OCI-LY7 (cell line): ENCODE measurements around the gene XK. TPM values are rescaled to one million over a fixed set of nuclear protein-coding genes. Genes with fewer than 3 reads are reported as not detected.

ENCODE experiments used
- BruUV-seq: library from RNA; stranded (reverse); fragments of 400-500 nt; replicated peaks from 2 replicates; lab custom pipeline; 2021; lab: Mats Ljungman, UMichigan
- CTCF ChIA-PET: fragments of 300-600 bp; sonication (Branson Sonifier 250); formaldehyde crosslinking; loops from one replicate; lab custom pipeline; 2022; ENCODE audit warnings: antibody characterized with exemption; ENCODE audit not compliant: unreplicated experiment; lab: Charles Lee
- POLR2A ChIA-PET: fragments of 300-600 bp; sonication (Branson Sonifier 250); formaldehyde crosslinking; loops from one replicate; lab custom pipeline; 2022; ENCODE audit warnings: antibody characterized with exemption; lab: Charles Lee
- DNase-seq: peaks from one replicate; pipeline ENCODE4 v3.0.0-alpha.2; 2015; ENCODE audit warnings: low spot score
- H2AFZ ChIP-seq: fragments of 200-600 bp; sonication (generic), shearing (Covaris generic); 2 replicates; pipeline ENCODE4 v1.6.1; 2014; ENCODE audit warnings: mild to moderate bottlenecking, antibody characterized with exemption, low read length, moderate library complexity
- H3K27ac ChIP-seq: fragments of 200-600 bp; sonication (generic); 2 replicates; pipeline ENCODE4 v1.5.1; 2014; ENCODE audit warnings: mixed run types, low read depth, mild to moderate bottlenecking, moderate library complexity, low read length, inconsistent platforms; ENCODE audit not compliant: poor library complexity, severe bottlenecking
- H3K36me3 ChIP-seq: fragments of 200-600 bp; sonication (generic); 2 replicates; pipeline ENCODE4 v1.6.1; 2014; ENCODE audit warnings: mild to moderate bottlenecking, antibody characterized with exemption, low read length, moderate library complexity, mixed read lengths; ENCODE audit not compliant: insufficient read depth
- H3K4me1 ChIP-seq: fragments of 200-600 bp; sonication (generic); 2 replicates; pipeline ENCODE4 v1.5.1; 2014; ENCODE audit warnings: mild to moderate bottlenecking, low read length; ENCODE audit not compliant: insufficient read depth, poor library complexity, severe bottlenecking
- H3K4me2 ChIP-seq: fragments of 200-600 bp; sonication (generic); 2 replicates; pipeline ENCODE4 v1.6.1; 2014; ENCODE audit warnings: mild to moderate bottlenecking, low read length
- H3K4me3 ChIP-seq: fragments of 200-600 bp; sonication (generic); 2 replicates; pipeline ENCODE4 v1.5.1; 2014; ENCODE audit warnings: mild to moderate bottlenecking, low read depth, low read length; ENCODE audit not compliant: poor library complexity, severe bottlenecking
- H3K79me2 ChIP-seq: fragments of 200-600 bp; sonication (generic); 2 replicates; pipeline ENCODE4 v1.6.1; 2016; ENCODE audit warnings: low read depth, mild to moderate bottlenecking, low read length, moderate library complexity, mixed read lengths; ENCODE audit not compliant: insufficient read depth
- H3K9me2 ChIP-seq: fragments of 200-600 bp; sonication (generic); 2 replicates; pipeline ENCODE4 v1.6.1; 2016; ENCODE audit warnings: mild to moderate bottlenecking, low read length, mixed read lengths; ENCODE audit not compliant: insufficient read depth
- H3K9me3 ChIP-seq: fragments of 200-600 bp; sonication (generic); 2 replicates; pipeline ENCODE4 v1.6.1; 2014; ENCODE audit warnings: mild to moderate bottlenecking, mixed run types, low read length, mixed read lengths
- H4K20me1 ChIP-seq: fragments of 200-600 bp; sonication (generic); 2 replicates; pipeline ENCODE4 v1.6.1; 2014; ENCODE audit warnings: mild to moderate bottlenecking, antibody characterized with exemption, low read length, moderate library complexity, mixed read lengths; ENCODE audit not compliant: insufficient read depth
- EZH2phosphoT487 ChIP-seq: fragments of 200-600 bp; sonication (generic); IDR thresholded peaks from 2 replicates; pipeline ENCODE4 v1.6.1; 2018; ENCODE audit warnings: low read depth, borderline replicate concordance, mild to moderate bottlenecking, mixed run types, antibody characterized with exemption, low read length, moderate library complexity, mixed read lengths
- intact Hi-C: fragments of 100-400 bp; cut with micrococcal nuclease; formaldehyde crosslinking; loops from one replicate; pipeline ENCODE4 v1.10.0; 2022; ENCODE audit not compliant: unreplicated experiment
- total RNA-seq, 2 experiments: library from RNA; depleted of rRNA in 1 of 2; stranded (reverse); fragments of >200 nt in 1 of 2; shearing (Covaris generic) in 1 of 2; gene quantifications; 2 replicates each; pipeline ENCODE4 v1.2.3, GENCODE V29; 2014 to 2022
- TF ChIP-seq, protein P1 (sequence below): fragments of 200-600 bp; sonication (generic); conservative IDR thresholded peaks from 2 replicates; pipeline ENCODE4 v1.5.1; 2014; ENCODE audit warnings: mild to moderate bottlenecking, antibody characterized with exemption, low read length, moderate library complexity, mixed read lengths

XK gene
- total RNA-seq, 2 experiments from 2014 or later, result 0.70 TPM; not detected in 1

DNA sequence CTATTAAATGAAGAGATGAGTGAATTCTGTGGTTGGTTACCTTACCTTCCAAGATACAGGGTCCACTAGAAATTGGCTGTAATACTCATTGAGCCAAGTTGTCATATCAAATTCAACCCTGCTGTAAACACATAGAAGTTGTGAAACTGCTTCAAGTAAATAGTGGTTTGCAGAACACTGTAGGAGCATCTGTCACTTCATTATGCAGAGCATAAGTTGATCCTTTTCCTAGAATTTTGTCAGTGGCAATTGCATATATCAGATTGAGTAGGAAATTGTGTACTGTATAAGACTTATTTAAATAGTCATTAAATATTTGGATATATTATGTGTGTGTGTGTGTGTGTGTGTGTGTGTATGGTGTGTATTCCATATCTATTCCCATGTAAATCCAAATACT is 8.8 kb upstream of the XK start:
- Histone ChIP-seq H3K4me1 (no peaks in the 10 kb centered on the region), H3K79me2 (no peaks in the 10 kb centered on the region), H2AFZ (no peak overlapping the region), H3K4me2 (no peak overlapping the region), H3K27ac (no peak overlapping the region), H3K4me3 (no peak overlapping the region), H3K9me3 (no peaks in the 10 kb centered on the region), H4K20me1 (no peaks in the 10 kb centered on the region), H3K36me3 (no peaks in the 10 kb centered on the region), H3K9me2 (no peaks in the 10 kb centered on the region)
- TF ChIP-seq EZH2phosphoT487, result no peak
- TF ChIP-seq, protein P1, sequence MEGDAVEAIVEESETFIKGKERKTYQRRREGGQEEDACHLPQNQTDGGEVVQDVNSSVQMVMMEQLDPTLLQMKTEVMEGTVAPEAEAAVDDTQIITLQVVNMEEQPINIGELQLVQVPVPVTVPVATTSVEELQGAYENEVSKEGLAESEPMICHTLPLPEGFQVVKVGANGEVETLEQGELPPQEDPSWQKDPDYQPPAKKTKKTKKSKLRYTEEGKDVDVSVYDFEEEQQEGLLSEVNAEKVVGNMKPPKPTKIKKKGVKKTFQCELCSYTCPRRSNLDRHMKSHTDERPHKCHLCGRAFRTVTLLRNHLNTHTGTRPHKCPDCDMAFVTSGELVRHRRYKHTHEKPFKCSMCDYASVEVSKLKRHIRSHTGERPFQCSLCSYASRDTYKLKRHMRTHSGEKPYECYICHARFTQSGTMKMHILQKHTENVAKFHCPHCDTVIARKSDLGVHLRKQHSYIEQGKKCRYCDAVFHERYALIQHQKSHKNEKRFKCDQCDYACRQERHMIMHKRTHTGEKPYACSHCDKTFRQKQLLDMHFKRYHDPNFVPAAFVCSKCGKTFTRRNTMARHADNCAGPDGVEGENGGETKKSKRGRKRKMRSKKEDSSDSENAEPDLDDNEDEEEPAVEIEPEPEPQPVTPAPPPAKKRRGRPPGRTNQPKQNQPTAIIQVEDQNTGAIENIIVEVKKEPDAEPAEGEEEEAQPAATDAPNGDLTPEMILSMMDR, result no peak
- intact Hi-C loops, result no loop called here
- CTCF ChIA-PET, result no interaction called here
- POLR2A ChIA-PET, result no interaction called here
- BruUV-seq, result no TSS peak
- DNase-seq, result no peak

DNA sequence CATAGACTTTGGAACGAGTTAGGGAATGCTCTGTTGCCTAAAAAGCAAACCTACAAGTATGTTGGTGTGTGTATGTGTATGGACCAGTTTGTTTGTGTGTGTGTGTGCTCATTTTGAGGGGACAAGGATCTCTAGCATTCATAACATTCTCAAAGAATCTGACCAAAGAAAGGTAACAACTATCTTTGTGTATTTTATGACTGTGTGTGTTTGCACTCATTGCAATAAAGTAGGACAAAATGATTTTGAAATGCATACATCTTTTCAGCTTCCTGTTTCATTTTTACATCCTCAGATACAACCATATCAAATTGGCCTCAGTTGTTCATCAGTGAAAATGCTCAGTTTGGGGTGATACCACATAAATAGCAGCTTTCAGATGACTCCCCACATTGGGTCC is 8.3 kb upstream of the XK start:
- TF ChIP-seq EZH2phosphoT487, result no peak
- TF ChIP-seq, protein P1, result no peak
- Histone ChIP-seq H3K36me3 (no peaks in the 10 kb centered on the region), H3K27ac (no peak overlapping the region), H3K9me3 (no peaks in the 10 kb centered on the region), H3K4me1 (no peaks in the 10 kb centered on the region), H3K9me2 (no peaks in the 10 kb centered on the region), H3K4me2 (no peak overlapping the region), H3K79me2 (no peaks in the 10 kb centered on the region), H4K20me1 (no peaks in the 10 kb centered on the region), H3K4me3 (no peak overlapping the region), H2AFZ (no peak overlapping the region)
- BruUV-seq, result no TSS peak
- CTCF ChIA-PET, result no interaction called here
- no peak for DNase-seq
- POLR2A ChIA-PET, result no interaction called here
- intact Hi-C loops, result no loop called here

DNA sequence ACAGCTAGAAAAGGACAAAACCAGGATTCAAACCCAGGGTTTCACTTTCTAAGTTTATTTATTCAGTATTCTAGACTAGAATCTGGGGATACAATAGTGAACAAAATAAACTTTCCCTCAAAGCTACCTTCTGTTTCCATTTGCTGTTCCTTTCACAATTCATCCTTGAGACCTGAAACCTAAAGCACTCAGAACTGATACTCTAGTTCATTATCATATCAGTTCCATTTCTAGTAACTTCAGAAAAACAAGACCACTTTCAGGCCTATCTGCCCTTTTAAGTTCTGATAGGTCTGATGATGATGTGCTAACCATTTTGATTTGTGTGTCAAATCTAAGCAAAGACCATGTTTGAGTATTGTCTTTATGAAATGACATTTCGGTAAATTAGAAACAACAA is 7.8 kb upstream of the XK start:
- intact Hi-C loops, result no loop called here
- no peaks in the 10 kb centered on the region for H3K79me2 ChIP-seq
- H3K9me2 ChIP-seq, result no peaks in the 10 kb centered on the region
- H2AFZ ChIP-seq, result no peak overlapping the region
- H3K27ac ChIP-seq, result no peak overlapping the region
- H4K20me1 ChIP-seq, result no peaks in the 10 kb centered on the region
- ChIA-PET CTCF (no interaction called here), POLR2A (no interaction called here)
- TF ChIP-seq EZH2phosphoT487, result no peak
- TF ChIP-seq, protein P1, result no peak
- no TSS peak for BruUV-seq
- no peak for DNase-seq
- H3K4me2 ChIP-seq, result no peak overlapping the region
- no peaks in the 10 kb centered on the region for H3K36me3 ChIP-seq
- no peaks in the 10 kb centered on the region for H3K4me1 ChIP-seq
- no peak overlapping the region for H3K4me3 ChIP-seq
- no peaks in the 10 kb centered on the region for H3K9me3 ChIP-seq
